Uterus (tissue), 4 donors: ENCODE results near the gene FAM180B. TPM values are rescaled to one million over a fixed set of nuclear protein-coding genes. Genes with fewer than 3 reads are reported as not detected.

Experiments used
- DNase-seq, 2 donors: peaks; one replicate each; pipeline ENCODE4 v3.0.0-alpha.2; 2019 to 2020
- H3K27ac ChIP-seq, 2 donors: fragments of 200-600 bp; sonication (generic); 1 replicate in 1 of 2; 2 replicates in 1 of 2; pipeline ENCODE4 v1.5.1; 2016 to 2018
- H3K27me3 ChIP-seq, 2 donors: fragments of 200-600 bp; sonication (generic); one replicate each; pipeline ENCODE4 v1.5.1; 2018 to 2019; ENCODE audit warnings: control low read depth in 1 of 2
- H3K36me3 ChIP-seq, 2 donors: fragments of 200-600 bp; sonication (generic); one replicate each; pipeline ENCODE4 v1.5.1; 2019; ENCODE audit warnings: control low read depth in 1 of 2
- H3K4me1 ChIP-seq, 2 donors: fragments of 200-600 bp; sonication (generic); one replicate each; pipeline ENCODE4 v1.5.1; 2018 to 2019; ENCODE audit warnings: control low read depth in 1 of 2
- H3K4me3 ChIP-seq, 2 donors: fragments of 200-600 bp; sonication (generic); 1 replicate in 1 of 2; 2 replicates in 1 of 2; pipeline ENCODE4 v1.5.1; 2018 to 2019; ENCODE audit warnings: mild to moderate bottlenecking in 1 of 2
- H3K9me3 ChIP-seq, 2 donors: fragments of 200-600 bp; sonication (generic); one replicate each; pipeline ENCODE4 v1.5.1; 2019; ENCODE audit warnings: control low read depth in 1 of 2
- CTCF ChIP-seq, 4 experiments: fragments of 200-600 bp in 2 of 4; fragments of 450-650 bp in 2 of 4; sonication (generic) in 2 of 4; IDR thresholded peaks; one replicate each; pipeline ENCODE4 v1.5.1; 2016 to 2019; ENCODE audit warnings: antibody characterized with exemption in 4 of 4, mild to moderate bottlenecking in 2 of 4, moderate library complexity in 1 of 4
- POLR2A ChIP-seq, 2 donors: fragments of 450-650 bp; IDR thresholded peaks; one replicate each; pipeline ENCODE4 v1.6.1; 2016; ENCODE audit warnings: antibody characterized with exemption in 2 of 2, mild to moderate bottlenecking in 1 of 2, moderate library complexity in 1 of 2
- intact Hi-C: fragments of 100-400 bp; cut with DNase I; formaldehyde crosslinking; loops from one replicate; pipeline ENCODE4 v1.15.1; 2023; ENCODE audit warnings: low total_unique reads
- total RNA-seq, 4 donors: library from RNA; depleted of rRNA in 3 of 4; stranded (reverse); fragments of >200 nt in 3 of 4; gene quantifications; one replicate each; pipeline versions ENCODE4 v1.1.0 to v1.2.4, GENCODE V29; 2014 to 2023
- donor health status: DM: yes; HTN: yes; CAD: no.

The FAM180B gene
- total RNA-seq, 4 donors from 2014 or later: 0.21 to 0.30 TPM; not detected in 2

- no peak for DNase-seq
- no peaks in the 10 kb centered on the region for H3K4me1 ChIP-seq
- H3K27ac ChIP-seq: no peak overlapping the region
- no peak for TF ChIP-seq CTCF (IDR thresholded peaks at IDR 0.05)
- TF ChIP-seq POLR2A (IDR thresholded peaks at IDR 0.05): no peak
- intact Hi-C loops: no loop called here
- H3K4me3 ChIP-seq: no peak overlapping the region
- no peaks in the 10 kb centered on the region for H3K9me3 ChIP-seq
- no peaks in the 10 kb centered on the region for H3K36me3 ChIP-seq
- no peaks in the 10 kb centered on the region for H3K27me3 ChIP-seq
These were observed 1.3 kb downstream of the FAM180B start for GRCh38 chr11:47587723-47588326.

- Histone ChIP-seq H3K36me3 (no peaks in the 10 kb centered on the region), H3K4me1 (peaks cover 0 to 8% of the 10 kb centered on the region in 2 donors), H3K27ac (peak overlapping the region; percentile 29 to 79), H3K27me3 (no peaks in the 10 kb centered on the region), H3K4me3 (peak overlapping the region; percentile 34 to 53), H3K9me3 (no peaks in the 10 kb centered on the region)
- TF ChIP-seq CTCF (IDR thresholded peaks at IDR 0.05) (no peak), POLR2A (IDR thresholded peaks at IDR 0.05) (no peak)
- intact Hi-C loops: no loop called here
- no peak for DNase-seq
These were observed 2.6 kb downstream of the FAM180B start for GRCh38 chr11:47589118-47589517.

- peak in 1 of 2 donors; percentile 47 for DNase-seq
- intact Hi-C loops: no loop called here
- Histone ChIP-seq H3K4me1 (peaks cover 0 to 12% of the 10 kb centered on the region in 2 donors), H3K9me3 (no peaks in the 10 kb centered on the region), H3K36me3 (no peaks in the 10 kb centered on the region), H3K27me3 (no peaks in the 10 kb centered on the region), H3K27ac (peak overlapping the region; percentile 29 to 79), H3K4me3 (peak overlapping the region; percentile 34 to 53)
- TF ChIP-seq POLR2A (IDR thresholded peaks at IDR 0.05): no peak
- no peak for TF ChIP-seq CTCF (IDR thresholded peaks at IDR 0.05)
These were observed 3.1 kb downstream of the FAM180B start for GRCh38 chr11:47589584-47589976.

- TF ChIP-seq POLR2A (IDR thresholded peaks at IDR 0.05) (peak in 1 of 2 donors; percentile 57), CTCF (IDR thresholded peaks at IDR 0.05) (no peak)
- peak overlapping the region; percentile 29 to 79 for H3K27ac ChIP-seq
- H3K27me3 ChIP-seq: no peaks in the 10 kb centered on the region
- DNase-seq: peak; percentile 41 to 69
- intact Hi-C loops: no loop called here
- peak overlapping the region; percentile 34 to 53 for H3K4me3 ChIP-seq
- peaks cover 0 to 12% of the 10 kb centered on the region in 2 donors for H3K4me1 ChIP-seq
- H3K9me3 ChIP-seq: no peaks in the 10 kb centered on the region
- H3K36me3 ChIP-seq: no peaks in the 10 kb centered on the region
These were observed 3.7 kb downstream of the FAM180B start for GRCh38 chr11:47589977-47590861.

GRCh38 chr11:47591764-47592163 is 5.3 kb downstream of the FAM180B start:
- no peaks in the 10 kb centered on the region for H3K36me3 ChIP-seq
- H3K4me1 ChIP-seq: peaks cover 0 to 12% of the 10 kb centered on the region in 2 donors
- intact Hi-C loops: no loop called here
- no peaks in the 10 kb centered on the region for H3K27me3 ChIP-seq
- H3K27ac ChIP-seq: no peak overlapping the region
- H3K4me3 ChIP-seq: no peak overlapping the region
- no peaks in the 10 kb centered on the region for H3K9me3 ChIP-seq
- no peak for DNase-seq
- no peak for TF ChIP-seq POLR2A (IDR thresholded peaks at IDR 0.05)
